ENCODE results near the gene RDH16. TPM values are rescaled to one million over a fixed set of nuclear protein-coding genes. Genes with fewer than 3 reads are reported as not detected.
"Not testable (repeated sequence)": the region's sequence is repeated elsewhere in the genome, so short reads cannot be mapped to it uniquely, and the experiment has no call there.

RDH16 gene
- total and polyA plus RNA-seq, 2 donors = 0.28 to 1.8 TPM

DNA sequence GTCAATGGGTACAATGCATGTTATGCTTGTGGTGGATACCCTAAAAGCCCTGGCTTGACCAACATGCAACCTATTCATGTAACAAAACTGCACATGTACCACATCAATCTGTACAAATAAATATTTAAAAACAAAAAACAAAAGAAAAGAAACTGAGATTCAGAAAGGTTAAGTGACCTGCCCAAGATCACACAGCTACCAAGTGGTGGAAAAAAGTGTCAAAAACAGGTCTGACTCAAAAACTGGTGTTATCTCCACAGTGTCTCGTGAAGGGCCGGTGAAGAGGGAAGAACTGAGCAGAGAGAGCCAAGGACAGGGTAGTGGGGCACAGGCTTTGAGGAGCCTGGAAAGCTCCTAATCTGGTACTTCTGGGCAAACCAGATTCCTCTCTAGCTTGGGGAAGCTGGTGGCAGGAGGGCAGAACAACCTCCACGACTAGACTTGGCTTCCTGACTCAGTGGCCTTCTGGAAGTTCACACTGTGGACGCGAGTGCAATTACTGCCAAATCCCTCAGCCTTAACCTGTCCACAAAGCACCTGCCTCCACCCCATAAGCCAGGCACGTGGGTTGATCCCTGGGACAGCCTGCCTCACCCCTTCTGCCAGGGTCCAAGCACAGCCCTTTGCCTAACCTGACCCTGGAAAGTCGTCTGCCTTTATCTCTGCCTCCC is 33.4 kb upstream of the RDH16 start:
- no peak for DNase-seq (ENCODE audit: low read depth in 6 of 9, low spot score in 9 of 9)

DNA sequence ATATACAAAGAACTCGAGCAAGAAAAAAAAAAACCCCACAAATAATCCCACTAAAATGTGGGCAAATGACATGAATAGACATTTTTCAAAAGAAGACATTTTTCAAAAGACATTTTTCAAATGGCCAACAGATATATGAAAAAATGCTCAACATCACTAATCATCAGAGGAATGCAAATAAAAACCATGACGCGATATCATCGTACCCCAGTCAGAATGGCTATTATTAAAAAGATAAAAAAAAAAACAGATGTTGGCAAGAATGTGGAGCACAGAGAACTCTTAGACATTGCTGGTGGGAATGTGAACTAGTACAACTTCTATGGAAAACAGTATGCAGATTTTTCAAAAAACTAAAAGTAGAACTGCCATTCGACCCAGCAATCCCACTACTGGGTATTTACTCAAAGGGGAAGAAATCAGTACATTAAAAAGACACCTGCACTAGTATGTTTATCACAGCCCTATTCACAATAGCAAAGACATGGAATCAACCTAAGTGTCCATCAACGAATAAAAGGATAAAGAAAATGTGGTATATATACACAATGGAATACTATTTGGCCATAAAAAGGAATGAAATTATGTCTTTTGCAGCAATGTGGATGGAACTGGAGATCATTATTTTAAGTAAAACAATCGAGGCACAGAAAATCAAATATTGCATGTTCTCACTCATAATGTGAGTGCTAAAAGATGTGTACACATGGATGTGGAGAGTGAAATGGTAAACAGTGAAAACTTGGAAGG is 32.6 kb upstream of the RDH16 start:
- H3K4me1 ChIP-seq (ENCODE audit: control insufficient read depth in 2 of 2, insufficient read depth in 2 of 2, low read length in 2 of 2) = peaks cover 0 to 37% of the 10 kb centered on the region in 2 donors
- no peak for DNase-seq (ENCODE audit: low read depth in 6 of 9, low spot score in 9 of 9)
- WGBS = 96% methylated on average over 7 of the region's 7 CpGs
- no peaks in the 10 kb centered on the region for H3K9me3 ChIP-seq (ENCODE audit: control insufficient read depth in 2 of 2, insufficient read depth in 1 of 2, low read length in 1 of 2)
- H3K27me3 ChIP-seq (ENCODE audit: control insufficient read depth in 2 of 2, insufficient read depth in 1 of 2, low read length in 1 of 2) = no peaks in the 10 kb centered on the region
- H3K27ac ChIP-seq (ENCODE audit: low read depth in 1 of 2, low read length in 1 of 2) = no peak overlapping the region
- H3K4me3 ChIP-seq (ENCODE audit: low read length in 2 of 2) = no peak overlapping the region
- H3K36me3 ChIP-seq (ENCODE audit: control insufficient read depth in 2 of 2, insufficient read depth in 2 of 2, low read length in 1 of 2) = no peaks in the 10 kb centered on the region

More for the DNA sequence above, 33.4 kb upstream of the RDH16 start:
- no peaks in the 10 kb centered on the region for H3K27me3 ChIP-seq (ENCODE audit: control insufficient read depth in 2 of 2, insufficient read depth in 1 of 2, low read length in 1 of 2)
- peaks cover 0 to 35% of the 10 kb centered on the region in 2 donors for H3K4me1 ChIP-seq (ENCODE audit: control insufficient read depth in 2 of 2, insufficient read depth in 2 of 2, low read length in 2 of 2)
- H3K9me3 ChIP-seq (ENCODE audit: control insufficient read depth in 2 of 2, insufficient read depth in 1 of 2, low read length in 1 of 2) = no peaks in the 10 kb centered on the region
- peaks cover 3% of the 10 kb centered on the region in 2 donors for H3K36me3 ChIP-seq (ENCODE audit: control insufficient read depth in 2 of 2, insufficient read depth in 2 of 2, low read length in 1 of 2)
- H3K27ac ChIP-seq (ENCODE audit: low read depth in 1 of 2, low read length in 1 of 2) = no peak overlapping the region
- H3K4me3 ChIP-seq (ENCODE audit: low read length in 2 of 2) = no peak overlapping the region
- WGBS = 50% methylated on average over 7 of the region's 7 CpGs

DNA sequence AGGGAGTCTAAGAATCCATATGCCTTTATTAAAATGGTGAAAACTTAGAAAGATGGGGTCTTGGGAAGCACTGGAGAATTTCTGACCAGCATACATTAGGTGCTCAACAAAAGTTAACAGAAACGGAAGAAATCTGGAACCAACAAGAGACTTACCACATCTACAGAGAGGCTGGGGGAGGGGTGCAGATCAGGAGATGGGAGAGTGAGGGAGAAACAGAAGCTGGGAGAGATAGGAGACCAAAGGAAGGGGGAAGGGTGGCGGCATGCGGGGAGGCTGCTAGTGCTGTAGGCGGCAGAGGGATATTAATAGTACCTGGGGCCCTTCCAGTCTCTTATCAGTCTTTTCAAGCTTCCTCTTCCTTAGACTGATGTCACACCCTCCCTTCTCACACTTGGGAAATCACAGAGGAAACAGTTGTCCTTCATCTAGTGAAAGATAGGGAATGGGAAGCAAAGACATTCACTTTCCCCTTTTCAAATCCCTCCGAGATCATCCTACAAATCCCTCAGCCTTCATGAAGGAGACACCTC is 30.9 kb upstream of the RDH16 start:
- peaks cover 0 to 37% of the 10 kb centered on the region in 2 donors for H3K4me1 ChIP-seq (ENCODE audit: control insufficient read depth in 2 of 2, insufficient read depth in 2 of 2, low read length in 2 of 2)
- no peaks in the 10 kb centered on the region for H3K36me3 ChIP-seq (ENCODE audit: control insufficient read depth in 2 of 2, insufficient read depth in 2 of 2, low read length in 1 of 2)
- H3K9me3 ChIP-seq (ENCODE audit: control insufficient read depth in 2 of 2, insufficient read depth in 1 of 2, low read length in 1 of 2) = no peaks in the 10 kb centered on the region
- no peak for DNase-seq (ENCODE audit: low read depth in 6 of 9, low spot score in 9 of 9)
- no peak overlapping the region for H3K4me3 ChIP-seq (ENCODE audit: low read length in 2 of 2)
- no peak overlapping the region for H3K27ac ChIP-seq (ENCODE audit: low read depth in 1 of 2, low read length in 1 of 2)
- no peaks in the 10 kb centered on the region for H3K27me3 ChIP-seq (ENCODE audit: control insufficient read depth in 2 of 2, insufficient read depth in 1 of 2, low read length in 1 of 2)
- WGBS = 45% methylated on average over 5 of the region's 5 CpGs

DNA sequence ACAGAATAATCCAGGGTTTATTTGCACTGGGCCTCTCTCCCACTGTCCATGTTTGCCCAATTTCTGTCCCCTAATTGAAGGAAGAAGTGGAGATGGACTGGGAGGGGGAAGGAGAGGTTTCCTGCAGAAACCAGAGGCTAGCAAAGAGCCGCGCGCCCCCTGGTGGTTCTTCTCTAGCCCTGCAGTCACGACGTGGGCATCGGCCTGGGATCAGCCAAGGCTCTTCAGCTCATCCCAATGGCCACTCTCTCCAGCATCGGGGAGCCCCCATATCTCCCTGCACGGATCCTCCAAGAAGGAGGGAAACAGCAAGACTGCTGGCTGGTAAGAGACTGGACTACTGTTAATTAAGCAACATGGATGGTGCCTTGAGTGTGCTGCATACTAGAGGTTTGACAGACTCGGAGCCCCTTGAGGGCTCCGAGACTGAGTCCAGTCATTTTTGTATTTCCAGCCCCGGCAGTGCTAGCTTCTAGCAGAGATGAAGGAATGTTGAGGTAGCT is 30.2 kb upstream of the RDH16 start:
- DNase-seq (ENCODE audit: low read depth in 6 of 9, low spot score in 9 of 9) = peak in 5 of 9 donors; percentile 54 to 78 (median 67)
- peaks cover 0 to 37% of the 10 kb centered on the region in 2 donors for H3K4me1 ChIP-seq (ENCODE audit: control insufficient read depth in 2 of 2, insufficient read depth in 2 of 2, low read length in 2 of 2)
- H3K9me3 ChIP-seq (ENCODE audit: control insufficient read depth in 2 of 2, insufficient read depth in 1 of 2, low read length in 1 of 2) = no peaks in the 10 kb centered on the region
- WGBS = 28% methylated on average over 11 of the region's 11 CpGs
- no peaks in the 10 kb centered on the region for H3K27me3 ChIP-seq (ENCODE audit: control insufficient read depth in 2 of 2, insufficient read depth in 1 of 2, low read length in 1 of 2)
- no peak overlapping the region for H3K27ac ChIP-seq (ENCODE audit: low read depth in 1 of 2, low read length in 1 of 2)
- H3K4me3 ChIP-seq (ENCODE audit: low read length in 2 of 2) = no peak overlapping the region
- no peaks in the 10 kb centered on the region for H3K36me3 ChIP-seq (ENCODE audit: control insufficient read depth in 2 of 2, insufficient read depth in 2 of 2, low read length in 1 of 2)

DNA sequence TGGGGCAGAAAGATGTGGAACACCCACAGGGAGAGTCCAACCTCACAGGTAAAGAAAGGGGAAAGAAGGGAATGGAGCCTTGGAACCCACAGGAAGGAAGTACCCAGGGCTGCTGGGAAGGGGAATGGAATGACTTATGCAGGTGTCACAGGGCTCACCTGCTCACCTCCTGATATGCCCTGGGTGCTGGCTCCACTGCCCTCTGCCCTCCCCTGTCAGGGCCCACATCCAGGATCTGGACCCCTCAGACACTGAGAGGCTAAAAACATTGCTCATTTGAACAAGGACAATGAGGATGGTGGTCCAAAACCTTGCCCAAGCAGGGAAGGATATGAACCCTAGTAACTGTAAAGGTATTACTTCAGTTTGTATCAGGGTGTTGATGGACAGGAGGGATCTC is 29.6 kb upstream of the RDH16 start:
- Histone ChIP-seq H3K27ac (ENCODE audit: low read depth in 1 of 2, low read length in 1 of 2) (no peak overlapping the region), H3K27me3 (ENCODE audit: control insufficient read depth in 2 of 2, insufficient read depth in 1 of 2, low read length in 1 of 2) (no peaks in the 10 kb centered on the region), H3K36me3 (ENCODE audit: control insufficient read depth in 2 of 2, insufficient read depth in 2 of 2, low read length in 1 of 2) (no peaks in the 10 kb centered on the region), H3K4me1 (ENCODE audit: control insufficient read depth in 2 of 2, insufficient read depth in 2 of 2, low read length in 2 of 2) (peaks cover 0 to 37% of the 10 kb centered on the region in 2 donors), H3K9me3 (ENCODE audit: control insufficient read depth in 2 of 2, insufficient read depth in 1 of 2, low read length in 1 of 2) (no peaks in the 10 kb centered on the region), H3K4me3 (ENCODE audit: low read length in 2 of 2) (no peak overlapping the region)
- no peak for DNase-seq (ENCODE audit: low read depth in 6 of 9, low spot score in 9 of 9)

DNA sequence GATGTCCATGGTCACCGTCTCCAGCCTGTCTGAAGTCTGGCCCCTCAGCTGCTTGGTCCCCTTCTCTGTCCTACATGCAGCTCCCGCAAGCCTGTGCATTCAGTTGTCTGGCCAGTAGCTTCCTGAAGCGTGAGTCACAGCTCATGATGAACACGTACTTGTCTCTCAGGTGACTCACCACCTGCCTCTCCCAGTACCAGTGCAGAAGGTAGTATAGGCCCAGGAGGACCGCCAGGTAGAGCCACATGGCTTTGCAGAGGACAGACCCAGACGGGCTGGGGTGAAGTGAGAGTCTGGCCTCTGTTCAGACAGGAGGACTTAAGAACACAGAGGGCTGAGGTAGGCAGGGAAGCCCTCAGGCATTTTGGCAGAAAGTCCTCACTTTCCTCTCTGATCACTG is 28.3 kb upstream of the RDH16 start:
- not testable (repeated sequence) for H3K27me3 ChIP-seq (ENCODE audit: control insufficient read depth in 2 of 2, insufficient read depth in 1 of 2, low read length in 1 of 2); H3K9me3 ChIP-seq (ENCODE audit: control insufficient read depth in 2 of 2, insufficient read depth in 1 of 2, low read length in 1 of 2); DNase-seq (ENCODE audit: low read depth in 6 of 9, low spot score in 9 of 9); H3K36me3 ChIP-seq (ENCODE audit: control insufficient read depth in 2 of 2, insufficient read depth in 2 of 2, low read length in 1 of 2); H3K4me3 ChIP-seq (ENCODE audit: low read length in 2 of 2)
- WGBS = 86% methylated on average over 5 of the region's 6 CpGs
- H3K27ac ChIP-seq (ENCODE audit: low read depth in 1 of 2, low read length in 1 of 2) = peak overlapping the region in 1 of 2 donors; percentile 57
- peaks cover 0 to 27% of the 10 kb centered on the region in 2 donors for H3K4me1 ChIP-seq (ENCODE audit: control insufficient read depth in 2 of 2, insufficient read depth in 2 of 2, low read length in 2 of 2)

DNA sequence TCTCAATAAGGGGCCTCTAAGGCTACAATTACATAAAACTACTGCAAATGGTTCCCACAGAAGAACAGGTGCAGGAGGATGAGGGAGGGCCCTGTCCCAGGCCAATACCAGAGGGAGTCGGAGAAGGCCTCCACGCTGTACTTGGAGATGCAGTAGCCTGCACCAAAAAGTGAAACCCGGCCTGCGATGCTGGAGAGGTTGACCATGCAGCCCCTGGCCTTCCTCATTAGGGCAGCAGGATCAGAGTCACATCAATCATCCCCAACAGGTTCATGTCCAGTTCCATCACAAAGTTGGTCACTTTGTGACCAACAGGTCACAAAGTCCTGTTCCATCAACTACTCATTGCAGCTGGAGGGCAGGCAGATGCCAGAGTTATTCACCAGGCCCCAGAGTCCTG is 26.0 kb upstream of the RDH16 start:
- no peaks in the 10 kb centered on the region for H3K27me3 ChIP-seq (ENCODE audit: control insufficient read depth in 2 of 2, insufficient read depth in 1 of 2, low read length in 1 of 2)
- peaks cover 0 to 25% of the 10 kb centered on the region in 2 donors for H3K4me1 ChIP-seq (ENCODE audit: control insufficient read depth in 2 of 2, insufficient read depth in 2 of 2, low read length in 2 of 2)
- H3K27ac ChIP-seq (ENCODE audit: low read depth in 1 of 2, low read length in 1 of 2) = no peak overlapping the region
- DNase-seq (ENCODE audit: low read depth in 6 of 9, low spot score in 9 of 9) = no peak
- 96% methylated on average over 4 of the region's 4 CpGs for WGBS
- H3K4me3 ChIP-seq (ENCODE audit: low read length in 2 of 2) = no peak overlapping the region
- no peaks in the 10 kb centered on the region for H3K36me3 ChIP-seq (ENCODE audit: control insufficient read depth in 2 of 2, insufficient read depth in 2 of 2, low read length in 1 of 2)
- H3K9me3 ChIP-seq (ENCODE audit: control insufficient read depth in 2 of 2, insufficient read depth in 1 of 2, low read length in 1 of 2) = no peaks in the 10 kb centered on the region

DNA sequence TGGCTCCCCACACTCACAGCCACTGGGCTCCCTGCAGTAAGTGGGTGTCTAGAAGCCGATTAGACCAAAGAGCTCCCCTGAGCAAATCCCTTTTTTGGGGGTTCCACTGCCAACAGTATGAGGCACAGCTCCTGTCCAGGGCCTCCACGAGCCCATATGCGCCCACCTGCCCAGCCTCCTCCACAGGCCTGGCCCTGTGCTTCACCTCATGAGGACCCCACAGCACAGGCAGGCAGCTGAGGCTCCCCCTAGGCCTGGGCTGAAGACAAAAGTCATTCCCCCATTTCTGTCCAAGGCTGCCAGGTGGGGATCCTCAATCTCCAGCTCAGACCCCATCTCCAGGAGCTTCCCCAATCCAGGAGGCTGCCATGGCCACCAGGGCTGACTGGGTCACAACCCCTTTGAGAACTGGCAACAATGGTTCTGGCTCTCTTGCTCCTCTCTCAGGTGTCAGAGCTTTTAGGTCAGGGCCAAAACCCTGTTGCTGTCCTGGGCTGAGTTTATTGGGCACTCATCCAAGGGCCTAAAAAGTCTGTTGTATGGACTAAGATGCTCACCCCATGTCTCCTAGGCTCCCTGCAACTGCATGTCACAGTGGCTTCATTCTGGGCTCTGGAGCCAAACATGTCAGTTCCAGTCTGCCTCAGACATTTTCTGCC is 25.3 kb upstream of the RDH16 start:
- peaks cover 0 to 18% of the 10 kb centered on the region in 2 donors for H3K4me1 ChIP-seq (ENCODE audit: control insufficient read depth in 2 of 2, insufficient read depth in 2 of 2, low read length in 2 of 2)
- H3K4me3 ChIP-seq (ENCODE audit: low read length in 2 of 2); DNase-seq (ENCODE audit: low read depth in 6 of 9, low spot score in 9 of 9); H3K9me3 ChIP-seq (ENCODE audit: control insufficient read depth in 2 of 2, insufficient read depth in 1 of 2, low read length in 1 of 2); H3K27ac ChIP-seq (ENCODE audit: low read depth in 1 of 2, low read length in 1 of 2); H3K27me3 ChIP-seq (ENCODE audit: control insufficient read depth in 2 of 2, insufficient read depth in 1 of 2, low read length in 1 of 2); H3K36me3 ChIP-seq (ENCODE audit: control insufficient read depth in 2 of 2, insufficient read depth in 2 of 2, low read length in 1 of 2): not testable (repeated sequence)
- WGBS = 93% methylated on average over 3 of the region's 3 CpGs

Measured in thymus (tissue), 11 donors.